ENCODE results near the gene ATP1B3.
"Not testable (repeated sequence)": the region's sequence is repeated elsewhere in the genome, so short reads cannot be mapped to it uniquely, and the experiment has no call there.

The ATP1B3 gene

DNA sequence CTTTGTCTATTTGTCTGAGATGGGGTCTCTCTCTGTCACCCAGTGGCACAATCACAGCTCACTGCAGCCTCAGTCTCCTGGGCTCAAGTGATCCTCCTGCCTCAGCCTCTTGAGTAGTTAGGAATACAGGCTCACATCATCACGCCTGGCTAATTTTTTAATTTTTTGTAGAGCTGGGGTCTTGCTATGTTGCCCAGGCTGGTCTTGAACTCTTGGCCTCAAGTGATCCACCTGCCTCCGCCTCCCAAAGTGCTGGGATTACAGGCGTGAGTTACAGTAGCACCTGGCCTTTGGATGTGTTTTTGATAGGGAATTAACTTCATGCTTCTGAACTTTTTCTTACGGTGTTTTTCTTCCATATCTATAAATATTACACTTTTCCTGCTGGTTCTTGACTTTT is 33.5 kb downstream of the ATP1B3 start:
- not testable (repeated sequence) for DNase-seq

DNA sequence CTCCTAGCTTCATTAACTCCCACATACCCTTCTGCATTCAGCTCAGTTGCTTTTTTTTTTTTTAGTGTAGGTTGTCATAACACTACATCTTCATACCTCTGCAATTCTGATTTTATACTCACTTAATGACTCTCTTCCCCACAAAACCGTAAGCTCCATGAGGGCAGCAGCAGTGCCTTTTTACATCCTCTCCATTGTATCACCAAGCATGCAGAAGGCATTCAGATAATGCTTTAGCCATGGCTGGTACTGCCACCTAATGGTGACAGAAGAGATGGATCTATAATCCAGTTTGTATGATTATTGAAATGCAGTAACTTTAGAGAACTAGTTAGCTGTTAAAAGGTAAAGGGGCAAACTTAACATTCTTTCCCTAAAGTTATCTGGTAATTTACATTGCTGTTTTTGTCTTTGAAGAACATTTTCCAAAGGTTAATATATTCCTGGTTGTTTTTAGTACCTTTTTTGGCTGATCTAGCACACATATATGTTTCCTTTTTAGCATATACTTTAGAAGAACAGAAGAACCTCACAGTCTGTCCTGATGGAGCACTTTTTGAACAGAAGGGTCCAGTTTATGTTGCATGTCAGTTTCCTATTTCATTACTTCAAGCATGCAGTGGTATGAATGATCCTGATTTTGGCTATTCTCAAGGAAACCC is 36.8 kb downstream of the ATP1B3 start:
- DNase-seq: peak; percentile 25

DNA sequence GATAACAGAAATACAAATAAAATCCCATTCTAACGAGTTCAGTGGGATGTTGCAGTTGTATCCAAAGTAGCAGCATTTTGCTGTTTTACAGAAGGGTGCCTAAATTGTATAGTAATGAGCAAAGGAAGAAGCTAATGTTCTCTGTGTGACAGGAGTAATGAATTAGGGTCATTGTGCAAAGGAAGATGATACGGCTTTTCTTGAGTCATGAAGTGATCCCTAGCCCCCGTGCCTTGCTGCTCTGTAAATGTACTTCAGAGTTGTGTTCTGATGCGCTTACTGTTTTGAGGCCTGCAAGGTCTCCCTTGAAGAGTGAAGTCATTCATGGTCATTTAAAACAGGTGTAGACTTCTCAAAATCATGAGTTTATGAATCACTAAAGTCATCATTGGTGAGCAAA is 37.9 kb downstream of the ATP1B3 start:
- no peak for DNase-seq

DNA sequence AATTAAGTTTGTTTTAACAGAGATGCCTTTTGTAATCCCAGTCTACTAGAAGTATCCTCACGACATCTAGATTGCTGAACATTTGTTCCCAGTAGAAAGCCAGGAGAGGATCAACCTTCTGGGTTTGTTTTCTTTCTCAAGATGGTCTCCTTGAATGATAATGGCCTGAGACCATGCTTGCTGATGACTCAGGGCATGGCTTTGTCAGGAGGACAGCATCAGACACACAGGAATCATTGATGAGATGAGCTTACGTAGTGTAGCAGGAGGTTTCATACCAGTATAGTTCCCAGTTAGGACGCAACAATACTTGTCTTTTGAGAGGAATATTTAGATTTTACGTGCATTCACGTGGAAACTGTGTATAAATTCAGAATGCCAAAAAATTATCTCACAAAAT is 38.6 kb downstream of the ATP1B3 start:
- DNase-seq: no peak

DNA sequence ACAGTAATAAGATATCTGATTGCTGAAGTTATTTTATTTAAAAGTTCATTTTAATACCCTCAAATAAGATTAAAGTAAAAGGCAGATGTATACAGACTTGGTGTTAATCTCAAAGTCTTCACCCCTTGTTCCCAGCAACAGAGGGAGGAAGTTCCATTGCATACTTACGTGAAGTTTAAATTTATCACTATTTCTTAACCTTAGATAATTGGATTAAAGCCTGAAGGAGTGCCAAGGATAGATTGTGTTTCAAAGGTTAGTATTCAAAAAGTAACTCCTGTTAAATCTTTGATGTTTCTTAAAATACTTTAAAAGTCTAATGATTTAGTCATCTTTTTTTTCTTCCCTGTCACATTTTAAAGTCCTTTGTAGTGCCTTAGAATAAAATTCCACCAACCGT is 39.3 kb downstream of the ATP1B3 start:
- no peak for DNase-seq

DNA sequence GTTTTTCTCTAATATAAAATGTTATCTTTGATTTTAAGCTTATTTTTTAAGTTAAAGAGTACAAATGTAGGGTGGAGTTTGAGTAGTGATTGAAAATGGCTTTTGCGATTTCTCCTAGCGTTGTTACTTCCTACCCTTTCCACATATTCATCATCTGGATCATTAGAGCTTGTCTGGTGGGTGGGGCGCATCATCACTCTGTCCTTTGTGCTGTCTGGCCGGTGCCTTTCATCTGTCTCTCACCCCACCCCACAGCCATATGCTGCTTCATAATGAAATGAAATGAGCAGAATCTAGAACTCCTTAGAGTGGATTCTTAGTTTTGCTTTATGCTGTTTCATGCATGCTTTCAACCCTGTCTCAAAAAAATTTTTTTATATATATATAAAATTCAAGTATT is 44.3 kb downstream of the ATP1B3 start:
- no peak for DNase-seq

DNA sequence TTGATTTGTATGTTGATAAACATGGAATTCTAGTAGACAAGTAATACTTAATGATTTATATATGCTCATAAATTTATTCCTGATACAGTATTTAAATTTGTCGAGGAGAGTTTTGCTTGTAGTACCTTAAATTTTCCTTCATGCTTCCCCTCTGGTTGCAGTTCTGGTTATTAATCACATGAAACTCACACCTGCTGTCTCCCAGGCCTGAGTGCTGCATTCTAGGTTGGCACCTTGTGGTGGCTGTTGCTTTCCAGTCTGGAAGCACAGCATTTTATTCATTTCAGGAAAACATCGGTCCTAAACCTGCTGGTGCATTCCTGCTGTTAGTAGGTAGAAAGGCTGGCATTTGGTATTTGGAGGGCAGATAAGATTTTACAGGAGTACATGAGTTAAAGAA is 44.9 kb downstream of the ATP1B3 start:
- no peak for DNase-seq

DNA sequence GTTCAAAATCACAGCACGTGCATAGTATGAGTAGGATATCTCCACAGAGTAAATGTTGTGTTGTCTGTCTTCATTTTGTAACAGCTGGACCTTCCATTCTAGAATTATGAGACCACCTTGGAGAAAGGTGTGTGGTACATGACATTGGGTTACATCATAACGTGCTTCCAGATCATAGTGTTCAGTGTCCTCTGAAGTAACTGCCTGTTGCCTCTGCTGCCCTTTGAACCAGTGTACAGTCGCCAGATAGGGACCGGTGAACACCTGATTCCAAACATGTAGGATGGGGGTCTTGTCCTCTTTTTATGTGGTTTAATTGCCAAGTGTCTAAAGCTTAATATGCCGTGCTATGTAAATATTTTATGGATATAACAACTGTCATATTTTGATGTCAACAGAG is 49.2 kb downstream of the ATP1B3 start:
- DNase-seq: not testable (repeated sequence)

DNA sequence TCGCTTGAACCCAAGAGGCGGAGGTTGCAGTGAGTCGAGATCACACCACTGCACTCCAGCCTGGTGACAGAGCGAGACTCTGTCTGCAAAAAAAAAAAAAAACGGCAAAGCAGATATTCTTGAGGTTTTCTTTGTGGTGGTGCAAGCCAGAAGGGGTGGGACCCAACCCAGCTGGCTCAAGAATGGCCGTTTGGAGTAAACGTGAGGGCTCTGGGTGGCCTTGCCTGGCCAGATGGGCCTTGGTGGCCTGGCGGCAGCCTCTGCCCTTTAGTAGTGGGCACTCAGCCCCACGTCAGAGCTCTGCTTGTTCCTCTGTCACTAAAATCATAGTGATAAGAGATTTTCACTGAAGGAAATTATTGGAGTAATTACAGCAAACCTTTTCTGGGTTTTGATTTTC is 50.5 kb downstream of the ATP1B3 start:
- no peak for DNase-seq

DNA sequence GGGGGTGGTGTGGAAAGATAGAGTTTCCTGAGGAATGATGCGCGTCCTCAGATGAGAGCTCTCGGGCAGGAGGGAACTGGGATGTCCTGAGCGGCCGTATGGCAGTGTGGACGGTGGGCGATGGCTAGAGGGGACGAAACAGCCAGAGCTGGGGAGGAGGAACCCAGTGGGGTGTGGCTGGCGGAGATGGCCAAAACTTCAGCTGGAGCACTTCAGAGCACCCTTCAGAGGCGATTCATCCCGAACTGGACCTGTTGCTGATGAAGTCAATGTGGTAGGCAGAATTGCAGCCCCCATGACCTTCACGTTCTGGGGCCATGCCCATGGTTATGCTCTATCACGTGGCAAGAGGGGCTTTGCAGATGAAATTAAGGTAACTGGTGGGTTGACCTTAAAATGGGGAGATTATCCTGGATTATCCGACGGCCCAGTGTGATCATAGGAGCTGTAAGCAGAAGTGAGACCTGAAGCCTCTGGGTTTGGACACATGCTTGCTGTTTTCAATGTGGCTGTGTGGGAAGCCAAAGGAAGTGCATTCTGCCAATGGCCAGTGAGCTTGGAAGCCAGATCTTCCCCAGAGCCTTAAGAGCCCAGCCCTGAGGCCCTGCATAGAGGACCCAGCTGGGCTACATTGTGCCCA is 52.3 kb downstream of the ATP1B3 start:
- no peak for DNase-seq

DNA sequence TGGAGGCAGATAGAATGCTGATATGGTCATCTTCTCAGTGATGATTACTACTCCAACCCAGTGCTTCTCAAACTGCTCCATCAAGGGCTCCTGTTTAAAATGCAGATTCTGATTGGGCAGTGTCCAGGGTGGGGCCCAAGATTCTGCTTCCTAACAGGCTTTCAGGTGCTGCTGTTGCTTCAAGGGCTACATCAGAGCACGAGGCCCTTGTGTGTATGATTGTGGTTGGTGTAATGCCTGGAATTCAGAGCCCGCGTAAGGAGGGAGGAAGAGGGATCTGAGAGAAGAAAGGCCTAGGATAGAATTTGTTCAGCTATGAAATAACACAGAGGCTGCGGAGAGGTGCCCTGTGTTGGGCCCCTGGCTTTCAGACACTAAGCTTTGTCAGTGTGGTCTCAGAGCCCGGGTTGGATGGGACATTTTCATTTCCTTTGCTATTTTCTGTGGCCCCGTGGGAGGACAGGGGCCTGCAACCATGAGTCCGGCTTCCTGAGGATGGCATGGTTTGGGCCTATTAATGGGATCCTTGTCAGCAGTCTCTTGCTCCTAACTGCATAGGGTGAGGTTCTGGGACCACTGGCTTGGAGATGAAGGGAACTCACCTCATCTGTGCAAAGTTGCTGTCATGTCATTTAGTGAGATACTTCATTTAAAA is 53.0 kb downstream of the ATP1B3 start:
- DNase-seq: no peak

DNA sequence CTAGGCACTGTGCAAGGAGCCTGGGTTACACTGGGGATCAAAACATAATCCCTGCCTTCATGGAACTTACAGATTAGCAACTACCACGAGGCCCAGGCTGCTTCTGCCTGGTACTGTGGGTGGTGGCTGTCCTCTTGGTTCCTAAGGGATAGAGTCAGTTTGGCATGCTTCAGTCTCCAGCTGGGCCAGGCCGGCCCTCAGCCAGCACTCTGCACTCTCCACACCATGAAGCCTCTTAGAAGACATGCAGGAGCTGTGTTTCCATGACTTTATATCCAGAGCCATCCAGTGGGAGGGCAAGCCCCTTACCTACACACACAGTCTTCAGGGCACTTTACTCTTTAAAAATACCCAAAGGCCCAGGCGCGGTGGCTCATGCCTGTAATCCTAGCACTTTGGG is 54.4 kb downstream of the ATP1B3 start:
- DNase-seq: no peak

DNA sequence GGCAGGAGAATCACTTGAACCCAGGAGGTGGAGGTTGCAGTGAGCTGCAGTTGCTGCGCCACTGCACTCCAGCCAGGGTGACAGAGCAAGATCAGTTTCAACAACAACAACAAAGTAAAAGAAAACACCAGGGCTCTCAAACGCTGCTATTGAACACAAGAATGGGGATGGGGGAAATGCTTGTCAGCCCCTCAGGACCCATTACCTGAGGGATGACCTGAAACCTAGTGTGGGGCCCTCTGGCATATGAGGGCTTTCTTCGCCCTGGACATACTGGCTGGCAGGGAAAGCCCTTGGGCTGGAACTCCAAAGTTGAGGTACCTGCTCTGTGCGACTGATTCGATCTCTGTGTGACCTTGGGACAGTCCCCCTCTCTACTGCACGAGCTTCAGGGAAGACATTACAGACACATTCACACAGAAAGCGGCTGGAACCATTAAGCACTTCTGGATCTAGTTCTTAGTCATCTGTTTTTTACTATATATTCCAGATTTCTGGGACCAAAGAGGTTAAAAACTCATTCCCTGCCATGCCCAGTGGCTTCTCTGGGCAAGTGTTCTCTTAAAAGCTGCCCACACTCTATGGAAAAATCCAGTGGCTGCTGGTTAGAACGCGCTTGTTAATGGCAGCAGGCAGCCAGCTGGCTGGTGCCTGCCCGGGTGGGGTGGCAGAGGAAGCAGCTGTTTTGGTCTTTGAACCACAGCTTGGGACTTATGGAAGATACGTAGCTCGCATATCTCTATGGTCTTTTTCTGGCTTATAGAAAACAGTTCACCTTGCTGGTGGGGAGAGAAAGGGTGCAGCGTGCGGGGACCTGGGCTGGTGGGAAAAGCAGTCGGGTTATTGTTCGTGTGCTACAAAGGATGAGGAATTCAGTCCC is 57.2 kb downstream of the ATP1B3 start:
- DNase-seq: no peak

DNA sequence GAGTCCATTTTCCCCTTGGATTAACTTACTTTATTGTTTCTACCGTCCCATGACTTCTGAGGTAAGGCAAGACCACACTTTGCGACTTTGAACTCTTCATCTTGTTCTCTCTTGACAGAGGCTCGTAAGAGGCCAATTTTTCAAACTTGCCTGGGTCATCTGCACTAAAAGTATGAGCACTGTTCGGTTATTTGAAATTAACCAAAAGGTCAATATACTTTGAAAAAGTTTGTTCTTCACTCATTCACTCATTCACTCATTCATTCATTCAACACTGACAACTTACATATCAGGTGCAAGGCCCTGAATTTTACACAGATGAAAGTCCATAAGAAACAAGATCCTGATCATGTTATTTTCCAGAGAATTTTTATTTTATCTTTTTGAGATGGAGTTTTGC is 57.9 kb downstream of the ATP1B3 start:
- no peak for DNase-seq

DNA sequence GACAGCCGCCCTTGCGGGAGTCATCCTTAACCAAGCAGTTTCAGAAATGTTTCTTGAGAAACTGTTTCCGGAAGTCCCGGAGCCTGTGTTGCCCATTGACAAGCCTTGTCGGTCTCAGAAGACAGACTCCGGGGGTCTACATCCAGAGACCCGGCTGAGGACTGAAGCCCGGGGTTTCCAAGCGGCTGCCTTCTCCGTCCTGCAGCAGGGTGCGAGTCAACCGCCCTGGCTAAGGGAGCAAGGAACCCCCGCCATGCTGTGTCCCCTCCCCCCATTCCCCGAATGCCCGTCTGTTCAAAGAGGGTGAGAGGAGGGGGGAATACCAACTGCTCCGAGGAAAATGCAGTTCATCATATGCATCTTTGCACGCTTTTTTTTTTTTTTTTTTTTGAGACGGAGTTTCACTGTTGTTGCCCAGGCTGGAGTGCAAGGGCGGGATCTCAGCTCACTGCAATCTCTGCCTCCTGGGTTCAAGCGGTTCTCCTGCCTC is 61.6 kb downstream of the ATP1B3 start:
- DNase-seq: no peak

DNA sequence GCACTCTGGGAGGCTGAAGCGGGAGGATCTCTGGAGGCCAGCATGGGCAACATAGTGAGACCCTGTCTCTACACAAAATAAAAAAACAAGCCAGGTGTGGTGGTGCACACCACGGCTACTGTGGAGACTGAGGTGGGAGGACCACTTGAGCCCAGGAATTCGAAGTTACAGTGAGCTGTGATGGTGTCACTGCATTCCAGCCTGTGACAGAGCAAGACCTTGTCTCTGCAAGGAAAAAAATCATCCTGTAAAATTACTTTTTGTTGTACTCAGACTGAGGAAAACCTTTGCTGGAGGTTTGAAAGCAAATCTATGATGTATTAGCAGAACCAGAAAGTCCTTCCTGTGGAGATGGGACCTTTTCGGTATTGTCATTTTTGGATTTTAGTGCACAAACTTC is 63.3 kb downstream of the ATP1B3 start:
- no peak for DNase-seq

DNA sequence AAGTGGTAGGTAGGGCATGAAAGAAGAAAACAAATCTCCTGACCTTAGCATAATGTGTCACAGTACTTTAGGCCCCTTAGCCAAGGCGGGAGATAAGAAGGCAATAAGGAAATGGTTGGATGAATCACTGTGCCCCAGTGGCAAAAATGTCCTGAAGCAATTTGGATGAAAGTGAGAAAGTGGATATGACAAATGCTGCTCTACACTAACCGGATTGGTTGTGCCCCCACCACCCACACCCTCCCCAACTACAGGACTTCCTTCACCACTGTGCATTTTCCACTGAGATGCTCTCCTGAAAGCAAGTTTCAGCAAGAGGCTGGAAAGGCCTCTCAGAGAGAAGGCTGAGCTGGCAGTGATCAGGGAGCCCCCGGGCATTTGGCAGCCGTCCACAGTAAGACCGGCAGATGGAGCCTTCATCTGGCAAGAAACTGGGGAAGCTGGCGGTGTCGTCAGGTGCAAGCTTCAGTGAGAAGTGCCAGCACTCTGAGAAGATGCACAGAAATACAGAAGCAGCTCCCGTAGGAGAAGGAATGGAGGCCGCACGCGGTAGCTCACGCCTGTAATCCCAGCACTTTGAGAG is 63.8 kb downstream of the ATP1B3 start:
- no peak for DNase-seq

DNA sequence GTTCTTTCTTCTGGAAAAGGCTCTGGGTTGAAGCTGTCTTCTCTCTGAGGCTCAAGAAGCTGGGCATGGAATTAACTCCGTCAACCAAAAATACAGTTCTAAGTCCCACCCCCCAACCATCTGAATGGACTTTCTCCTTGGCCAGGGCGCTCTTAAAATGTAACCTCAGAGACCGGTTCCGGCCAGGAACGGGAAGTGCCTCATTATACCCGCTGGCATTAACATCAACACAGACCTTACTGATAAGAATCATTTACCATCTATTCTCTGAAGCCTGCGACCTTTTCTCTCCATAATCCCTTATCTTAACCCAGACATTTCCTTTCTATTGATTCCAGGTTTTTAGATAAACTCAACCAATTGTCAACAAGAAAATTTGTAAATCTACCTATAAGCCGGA is 64.7 kb downstream of the ATP1B3 start:
- no peak for DNase-seq

DNA sequence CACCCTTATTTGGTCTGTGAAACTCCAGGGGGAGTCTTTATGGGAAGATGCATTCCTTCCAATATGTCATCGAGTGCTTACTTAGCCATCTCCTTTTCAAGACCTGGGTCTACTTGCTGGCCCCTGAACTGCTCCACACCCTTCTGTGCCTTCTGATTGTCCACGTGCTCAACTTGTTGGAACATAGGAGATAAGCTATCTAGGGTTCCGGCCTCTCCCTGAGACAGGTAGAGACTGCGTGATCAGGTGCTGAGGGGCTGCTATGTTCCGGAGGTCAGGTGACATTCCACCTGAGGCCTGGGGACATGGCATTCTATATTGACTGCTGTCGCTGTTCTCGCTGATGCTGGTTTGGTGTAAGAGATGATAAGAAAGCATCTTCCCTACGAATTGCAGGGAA is 65.6 kb downstream of the ATP1B3 start:
- no peak for DNase-seq

DNA sequence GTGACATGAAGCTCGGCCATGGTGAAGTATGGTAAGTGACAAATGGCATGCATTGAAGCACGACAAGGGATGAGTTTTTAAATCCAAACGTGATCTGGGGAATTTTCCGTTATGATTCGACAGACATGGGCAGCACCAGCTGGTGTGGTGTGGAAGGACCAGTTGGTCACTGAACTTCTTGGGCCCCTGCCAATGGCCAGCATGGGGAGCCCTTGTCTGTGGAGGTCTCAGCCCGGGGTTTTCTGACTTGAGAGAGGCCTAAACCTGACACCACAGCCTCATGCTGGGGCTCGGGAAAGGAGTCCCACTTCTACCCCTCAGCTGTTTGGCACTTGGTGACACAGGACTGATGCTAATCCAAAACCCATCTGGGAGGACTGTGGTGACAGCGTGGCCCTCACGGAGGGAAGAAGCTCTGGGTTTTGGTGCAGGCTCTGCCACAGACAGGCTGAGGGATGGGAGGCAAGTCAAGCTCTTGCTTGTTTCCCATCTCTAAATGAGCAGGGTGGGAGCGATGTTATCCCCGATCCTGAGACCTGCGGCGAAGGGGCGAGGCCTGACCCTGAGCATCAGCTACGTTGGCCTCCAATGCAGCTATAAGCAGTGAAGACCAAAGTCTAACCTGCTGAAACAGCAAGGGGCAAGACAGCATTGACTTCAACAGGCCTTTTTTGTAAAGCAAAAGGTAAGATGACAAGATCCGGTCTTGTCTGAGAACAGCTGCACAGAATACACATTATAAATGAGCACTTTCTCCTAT is 69.5 kb downstream of the ATP1B3 start:
- DNase-seq: no peak

DNA sequence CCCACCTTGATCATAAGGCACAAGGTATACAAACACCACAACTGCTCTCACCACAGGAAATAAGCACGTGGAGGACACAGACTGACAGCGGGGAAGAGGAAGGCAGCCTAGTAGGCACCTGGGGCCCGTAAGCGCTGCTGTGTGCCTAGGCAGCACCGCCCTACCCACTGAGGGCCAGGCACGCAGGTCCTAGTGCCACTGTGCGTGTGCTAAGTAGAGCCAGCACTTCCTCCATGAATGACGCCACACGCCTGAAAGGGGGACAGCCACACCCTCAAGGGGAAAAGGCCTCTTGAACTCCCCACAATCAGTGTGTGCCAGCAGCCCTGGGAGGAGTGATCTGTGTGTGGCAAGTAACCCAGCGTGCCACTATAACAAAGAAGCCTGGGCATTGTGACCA is 73.0 kb downstream of the ATP1B3 start:
- DNase-seq: no peak

DNA sequence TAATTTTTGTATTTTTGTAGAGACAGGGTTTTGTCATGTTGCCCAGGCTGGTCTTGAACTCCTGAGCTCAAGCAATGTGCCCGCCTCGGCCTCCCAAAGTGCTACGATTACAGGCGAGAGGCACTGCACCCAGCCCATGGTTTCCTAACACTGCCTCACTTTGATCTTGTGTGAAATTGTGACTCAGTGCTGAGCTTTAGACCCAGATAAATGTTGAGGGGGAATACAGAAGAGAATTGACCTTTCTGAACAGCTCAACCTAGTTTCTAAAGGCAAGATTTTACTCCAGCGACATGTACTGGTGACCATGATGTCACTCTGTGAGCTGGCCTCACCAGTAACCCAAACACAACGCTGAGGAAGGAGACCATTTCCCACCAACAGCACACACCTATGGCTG is 73.5 kb downstream of the ATP1B3 start:
- no peak for DNase-seq
